NCI-H82 treated with DMSO at 0.1 percent for 48 hours (cell line): ENCODE measurements around the gene SNX11.

ENCODE experiments used
- DNase-seq: peaks from one replicate; lab custom pipeline; 2025; ENCODE audit not compliant: unreplicated experiment; lab: John Stamatoyannopoulos, UW

The SNX11 gene

GRCh38 chr17:48160177-48161081 lies 52.9 kb downstream of the SNX11 start:
- DNase-seq, result no peak

- no peak for DNase-seq
These were observed 53.8 kb downstream of the SNX11 start for GRCh38 chr17:48161127-48161905.

GRCh38 chr17:48162306-48162934 lies 54.9 kb downstream of the SNX11 start:
- no peak for DNase-seq

GRCh38 chr17:48162946-48163506 lies 55.5 kb downstream of the SNX11 start:
- DNase-seq, result no peak

- no peak for DNase-seq
These were observed 56.2 kb downstream of the SNX11 start for GRCh38 chr17:48163809-48164208.

GRCh38 chr17:48169926-48170325 lies 62.4 kb downstream of the SNX11 start:
- no peak for DNase-seq
